ENCODE results near the gene GGTLC1. TPM values are rescaled to one million over a fixed set of nuclear protein-coding genes. Genes with fewer than 3 reads are reported as not detected.

Gene GGTLC1
- total and polyA plus RNA-seq, 10 of the 15 experiments (the other 5 are each of a cell fraction or from before 2014, with no cell fraction given) = not detected

GRCh38 chr20:23995905-23996666, 7.5 kb upstream of the GGTLC1 start:
- peak; percentile 54 for ATAC-seq
- no peak overlapping the region for H3K4me3 ChIP-seq
- DNase-seq (ENCODE audit: low read depth, low spot score) = no peak
- no peak overlapping the region for H3K27ac ChIP-seq (ENCODE audit: control insufficient read depth, insufficient read depth)
- H3K9me3 ChIP-seq (replicated peaks; ENCODE audit: control insufficient read depth, insufficient read depth, low read length) = no peaks in the 10 kb centered on the region
- no peaks in the 10 kb centered on the region for H3K36me3 ChIP-seq (ENCODE audit: control insufficient read depth in 2 of 2, insufficient read depth in 2 of 2, low read length in 1 of 2)
- intact Hi-C loops (cut with micrococcal nuclease; ENCODE audit: unreplicated experiment) (loop anchor here (2.0 to 5.0 kb wide), 4 partner anchors 59 to 327 kb away; no protein-coding TSS in a partner anchor), in situ Hi-C loops (cut with MboI) (loop anchor here (5.0 kb wide), 2 partner anchors 51 to 199 kb away; no protein-coding TSS in a partner anchor)
- BruUV-seq (replicated peaks) = no TSS peak
- ChIA-PET SMC1A (ENCODE audit: uncharacterized antibody, unreplicated experiment) (interaction anchor here (1.0 kb wide), 1 partner anchor 57 kb away, joined by 3 read pairs; no protein-coding TSS in a partner anchor), RAD21 (ENCODE audit: unreplicated experiment) (no interaction called here), POLR2A (no interaction called here), CTCF (interaction anchor here (0.6 to 0.8 kb wide), 4 partner anchors 13 to 1736 kb away, joined by 3 to 4 read pairs (median 3); no protein-coding TSS in a partner anchor)
- no peak for FAIRE-seq
- no peak overlapping the region for H3K4me2 ChIP-seq (ENCODE audit: control insufficient read depth, insufficient read depth)
- no peaks in the 10 kb centered on the region for H3K4me1 ChIP-seq (ENCODE audit: control insufficient read depth, insufficient read depth, low read length)
- no peak overlapping the region for H2AFZ ChIP-seq (ENCODE audit: control insufficient read depth, low read depth, low read length)
- no peak overlapping the region for H3K9ac ChIP-seq (ENCODE audit: control insufficient read depth, insufficient read depth, low read length)
- whole genome bisulfite sequencing (ENCODE audit: insufficient coverage, insufficient replicate concordance, low lambda C conversion rate, missing lambda C conversion rate) = 30% methylated on average over 10 of the region's 11 CpGs
- H3K27me3 ChIP-seq (replicated peaks in 1 of 2; ENCODE audit: control insufficient read depth in 2 of 2, insufficient read depth in 2 of 2, low read length in 1 of 2) = no peaks in the 10 kb centered on the region
- no peaks in the 10 kb centered on the region for H3K79me2 ChIP-seq (ENCODE audit: control insufficient read depth, insufficient read depth, low read length)
- H4K20me1 ChIP-seq (ENCODE audit: control insufficient read depth, insufficient read depth) = no peaks in the 10 kb centered on the region
- TF ChIP-seq ZNF622 (IDR thresholded peaks at IDR 0.05) (no peak), ZNF207 (IDR thresholded peaks at IDR 0.05; ENCODE audit: borderline replicate concordance) (no peak), ZBTB40 (IDR thresholded peaks at IDR 0.05; ENCODE audit: borderline replicate concordance) (no peak), KDM1A (IDR thresholded peaks at IDR 0.05; ENCODE audit: borderline replicate concordance) (no peak), SIX5 (IDR thresholded peaks at IDR 0.05; ENCODE audit: low read depth, low read length, severe bottlenecking) (no peak), ZBED1 (IDR thresholded peaks at IDR 0.05; ENCODE audit: borderline replicate concordance) (no peak), SREBF2 (IDR thresholded peaks at IDR 0.05; ENCODE audit: low read length) (no peak), RAD21 (IDR thresholded peaks at IDR 0.05; ENCODE audit: insufficient read depth, low read depth, low read length) (peak; percentile 58), NFYB (IDR thresholded peaks at IDR 0.05; ENCODE audit: insufficient read depth, low read depth, low read length) (no peak), HCFC1 (IDR thresholded peaks at IDR 0.05; ENCODE audit: low read length) (no peak)
- TF ChIP-seq, protein P1, sequence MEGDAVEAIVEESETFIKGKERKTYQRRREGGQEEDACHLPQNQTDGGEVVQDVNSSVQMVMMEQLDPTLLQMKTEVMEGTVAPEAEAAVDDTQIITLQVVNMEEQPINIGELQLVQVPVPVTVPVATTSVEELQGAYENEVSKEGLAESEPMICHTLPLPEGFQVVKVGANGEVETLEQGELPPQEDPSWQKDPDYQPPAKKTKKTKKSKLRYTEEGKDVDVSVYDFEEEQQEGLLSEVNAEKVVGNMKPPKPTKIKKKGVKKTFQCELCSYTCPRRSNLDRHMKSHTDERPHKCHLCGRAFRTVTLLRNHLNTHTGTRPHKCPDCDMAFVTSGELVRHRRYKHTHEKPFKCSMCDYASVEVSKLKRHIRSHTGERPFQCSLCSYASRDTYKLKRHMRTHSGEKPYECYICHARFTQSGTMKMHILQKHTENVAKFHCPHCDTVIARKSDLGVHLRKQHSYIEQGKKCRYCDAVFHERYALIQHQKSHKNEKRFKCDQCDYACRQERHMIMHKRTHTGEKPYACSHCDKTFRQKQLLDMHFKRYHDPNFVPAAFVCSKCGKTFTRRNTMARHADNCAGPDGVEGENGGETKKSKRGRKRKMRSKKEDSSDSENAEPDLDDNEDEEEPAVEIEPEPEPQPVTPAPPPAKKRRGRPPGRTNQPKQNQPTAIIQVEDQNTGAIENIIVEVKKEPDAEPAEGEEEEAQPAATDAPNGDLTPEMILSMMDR (IDR thresholded peaks at IDR 0.05 in 2 of 3, conservative IDR thresholded peaks at IDR 0.05 in 1 of 3; ENCODE audit: control insufficient read depth in 2 of 3, extremely low read depth in 1 of 3, insufficient read depth in 1 of 3, low read depth in 3 of 3, low read length in 3 of 3) = peak; percentile 49 to 69 (median 53); a peak in 5 of 6 replicates
- TF ChIP-seq, protein P2, sequence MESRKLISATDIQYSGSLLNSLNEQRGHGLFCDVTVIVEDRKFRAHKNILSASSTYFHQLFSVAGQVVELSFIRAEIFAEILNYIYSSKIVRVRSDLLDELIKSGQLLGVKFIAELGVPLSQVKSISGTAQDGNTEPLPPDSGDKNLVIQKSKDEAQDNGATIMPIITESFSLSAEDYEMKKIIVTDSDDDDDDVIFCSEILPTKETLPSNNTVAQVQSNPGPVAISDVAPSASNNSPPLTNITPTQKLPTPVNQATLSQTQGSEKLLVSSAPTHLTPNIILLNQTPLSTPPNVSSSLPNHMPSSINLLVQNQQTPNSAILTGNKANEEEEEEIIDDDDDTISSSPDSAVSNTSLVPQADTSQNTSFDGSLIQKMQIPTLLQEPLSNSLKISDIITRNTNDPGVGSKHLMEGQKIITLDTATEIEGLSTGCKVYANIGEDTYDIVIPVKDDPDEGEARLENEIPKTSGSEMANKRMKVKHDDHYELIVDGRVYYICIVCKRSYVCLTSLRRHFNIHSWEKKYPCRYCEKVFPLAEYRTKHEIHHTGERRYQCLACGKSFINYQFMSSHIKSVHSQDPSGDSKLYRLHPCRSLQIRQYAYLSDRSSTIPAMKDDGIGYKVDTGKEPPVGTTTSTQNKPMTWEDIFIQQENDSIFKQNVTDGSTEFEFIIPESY (IDR thresholded peaks at IDR 0.05) = no peak
- TF ChIP-seq, protein P3, sequence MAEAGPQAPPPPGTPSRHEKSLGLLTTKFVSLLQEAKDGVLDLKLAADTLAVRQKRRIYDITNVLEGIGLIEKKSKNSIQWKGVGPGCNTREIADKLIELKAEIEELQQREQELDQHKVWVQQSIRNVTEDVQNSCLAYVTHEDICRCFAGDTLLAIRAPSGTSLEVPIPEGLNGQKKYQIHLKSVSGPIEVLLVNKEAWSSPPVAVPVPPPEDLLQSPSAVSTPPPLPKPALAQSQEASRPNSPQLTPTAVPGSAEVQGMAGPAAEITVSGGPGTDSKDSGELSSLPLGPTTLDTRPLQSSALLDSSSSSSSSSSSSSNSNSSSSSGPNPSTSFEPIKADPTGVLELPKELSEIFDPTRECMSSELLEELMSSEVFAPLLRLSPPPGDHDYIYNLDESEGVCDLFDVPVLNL (IDR thresholded peaks at IDR 0.05; ENCODE audit: low read depth, low read length) = no peak

Measured in GM12878 (cell line).